Keratinocyte (primary cell): ENCODE data around the gene FFAR2.

Experiments used
- CTCF ChIP-seq, 3 experiments: IDR thresholded peaks in 1 of 3; conservative IDR thresholded peaks in 1 of 3; optimal IDR thresholded peaks in 1 of 3; 2 replicates in 2 of 3; 3 replicates in 1 of 3; pipeline versions ENCODE3 to v1.5.1; 2011; ENCODE audit warnings: low read length in 3 of 3, mild to moderate bottlenecking in 3 of 3, moderate library complexity in 2 of 3, control low read depth in 1 of 3, inconsistent platforms in 1 of 3; ENCODE audit not compliant: insufficient read depth in 2 of 3; ENCODE audit errors: extremely low read depth in 1 of 3
- EZH2 ChIP-seq: IDR thresholded peaks from one replicate; pipeline ENCODE4 v1.6.1; 2012; ENCODE audit warnings: inconsistent platforms, mild to moderate bottlenecking, low read length, moderate library complexity

GRCh38 chr19:35466259-35466658, 18.2 kb downstream of the FFAR2 start:
- no peak for TF ChIP-seq CTCF (optimal IDR thresholded peaks at IDR 0.05 in 1 of 3, IDR thresholded peaks at IDR 0.05 in 1 of 3, conservative IDR thresholded peaks at IDR 0.05 in 1 of 3; ENCODE audit: extremely low read depth in 1 of 3, insufficient read depth in 2 of 3, low read length in 3 of 3)
- TF ChIP-seq EZH2 = no peak
